ENCODE data around the gene FPGS. TPM values are rescaled to one million over a fixed set of nuclear protein-coding genes. Genes with fewer than 3 reads are reported as not detected.

FPGS gene
- polyA plus RNA-seq, 1 donor (not counting 4 experiments of a cell fraction or from before 2014, with no cell fraction given): 38.2 TPM

GRCh38 chr9:127829205-127829906, 26.7 kb downstream of the FPGS start:
- DNase-seq (ENCODE audit: low read depth, low spot score) (no peak), FAIRE-seq (no peak)
- Histone ChIP-seq H3K79me2 (ENCODE audit: control insufficient read depth, insufficient read depth, low read length) (no peaks in the 10 kb centered on the region), H4K20me1 (ENCODE audit: control insufficient read depth, extremely low read depth, insufficient read depth, low read length) (no peaks in the 10 kb centered on the region), H3K4me2 (ENCODE audit: control insufficient read depth, extremely low read depth, insufficient read depth, low read depth, low read length) (no peak overlapping the region), H3K27me3 (ENCODE audit: control insufficient read depth, extremely low read depth, insufficient read depth, low read length) (peaks cover 11% of the 10 kb centered on the region), H3K27ac (ENCODE audit: control insufficient read depth, insufficient read depth, low read length) (no peak overlapping the region), H3K9me1 (ENCODE audit: control insufficient read depth, extremely low read depth, insufficient read depth, low read length) (no peaks in the 10 kb centered on the region), H3K9me3 (ENCODE audit: control insufficient read depth, low read depth, low read length) (no peaks in the 10 kb centered on the region), H3K4me3 (ENCODE audit: control insufficient read depth in 2 of 3, extremely low read depth in 1 of 3, insufficient read depth in 2 of 3, low read depth in 1 of 3, low read length in 3 of 3) (no peak overlapping the region), H3K9ac (ENCODE audit: control insufficient read depth, extremely low read depth, insufficient read depth, low read length) (no peak overlapping the region), H3K4me1 (ENCODE audit: control insufficient read depth, extremely low read depth, insufficient read depth, low read length) (peaks cover 3% of the 10 kb centered on the region), H2AFZ (ENCODE audit: control insufficient read depth, low read length) (no peak overlapping the region), H3K36me3 (ENCODE audit: control insufficient read depth in 2 of 2, extremely low read depth in 1 of 2, insufficient read depth in 2 of 2, low read length in 2 of 2) (no peaks in the 10 kb centered on the region)
- TF ChIP-seq, protein P1, sequence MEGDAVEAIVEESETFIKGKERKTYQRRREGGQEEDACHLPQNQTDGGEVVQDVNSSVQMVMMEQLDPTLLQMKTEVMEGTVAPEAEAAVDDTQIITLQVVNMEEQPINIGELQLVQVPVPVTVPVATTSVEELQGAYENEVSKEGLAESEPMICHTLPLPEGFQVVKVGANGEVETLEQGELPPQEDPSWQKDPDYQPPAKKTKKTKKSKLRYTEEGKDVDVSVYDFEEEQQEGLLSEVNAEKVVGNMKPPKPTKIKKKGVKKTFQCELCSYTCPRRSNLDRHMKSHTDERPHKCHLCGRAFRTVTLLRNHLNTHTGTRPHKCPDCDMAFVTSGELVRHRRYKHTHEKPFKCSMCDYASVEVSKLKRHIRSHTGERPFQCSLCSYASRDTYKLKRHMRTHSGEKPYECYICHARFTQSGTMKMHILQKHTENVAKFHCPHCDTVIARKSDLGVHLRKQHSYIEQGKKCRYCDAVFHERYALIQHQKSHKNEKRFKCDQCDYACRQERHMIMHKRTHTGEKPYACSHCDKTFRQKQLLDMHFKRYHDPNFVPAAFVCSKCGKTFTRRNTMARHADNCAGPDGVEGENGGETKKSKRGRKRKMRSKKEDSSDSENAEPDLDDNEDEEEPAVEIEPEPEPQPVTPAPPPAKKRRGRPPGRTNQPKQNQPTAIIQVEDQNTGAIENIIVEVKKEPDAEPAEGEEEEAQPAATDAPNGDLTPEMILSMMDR (optimal IDR thresholded peaks at IDR 0.05 in 1 of 3, IDR thresholded peaks at IDR 0.05 in 1 of 3, conservative IDR thresholded peaks at IDR 0.05 in 1 of 3; ENCODE audit: extremely low read depth in 1 of 3, insufficient read depth in 2 of 3, low read length in 3 of 3): no peak
- TF ChIP-seq EZH2 (IDR thresholded peaks at IDR 0.05; ENCODE audit: low read length): no peak
- dilution Hi-C loops (cut with MboI; ENCODE audit: extremely low pct_ligation_motif_present, low sequenced_read_pairs): no loop called here

DNA sequence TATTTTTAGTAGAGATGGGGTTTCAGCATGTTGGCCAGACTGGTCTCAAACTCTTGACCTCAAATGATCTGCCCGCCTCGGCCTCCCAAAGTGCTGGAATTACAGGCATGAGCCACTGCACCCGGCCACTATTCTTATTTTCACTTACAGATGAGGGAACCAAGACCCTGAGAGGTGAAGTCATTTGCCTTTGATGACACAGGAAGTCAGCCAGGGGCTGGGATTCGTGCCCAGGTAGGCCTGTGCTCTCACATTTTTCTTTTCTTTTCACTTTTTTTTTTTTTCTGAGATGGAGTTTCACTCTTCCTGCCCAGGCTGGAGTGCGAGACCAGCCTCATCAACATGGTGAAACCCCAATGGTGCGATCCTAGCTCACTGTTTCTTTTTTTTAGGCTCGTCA, 29.6 kb downstream of the FPGS start:
- Histone ChIP-seq H3K36me3 (ENCODE audit: control insufficient read depth in 2 of 2, extremely low read depth in 1 of 2, insufficient read depth in 2 of 2, low read length in 2 of 2) (no peaks in the 10 kb centered on the region), H2AFZ (ENCODE audit: control insufficient read depth, low read length) (no peak overlapping the region), H3K79me2 (ENCODE audit: control insufficient read depth, insufficient read depth, low read length) (no peaks in the 10 kb centered on the region), H3K27ac (ENCODE audit: control insufficient read depth, insufficient read depth, low read length) (no peak overlapping the region), H3K27me3 (ENCODE audit: control insufficient read depth, extremely low read depth, insufficient read depth, low read length) (peaks cover 3% of the 10 kb centered on the region), H3K4me3 (ENCODE audit: control insufficient read depth in 2 of 3, extremely low read depth in 1 of 3, insufficient read depth in 2 of 3, low read depth in 1 of 3, low read length in 3 of 3) (no peak overlapping the region), H4K20me1 (ENCODE audit: control insufficient read depth, extremely low read depth, insufficient read depth, low read length) (no peaks in the 10 kb centered on the region), H3K9me3 (ENCODE audit: control insufficient read depth, low read depth, low read length) (no peaks in the 10 kb centered on the region), H3K9ac (ENCODE audit: control insufficient read depth, extremely low read depth, insufficient read depth, low read length) (no peak overlapping the region), H3K4me2 (ENCODE audit: control insufficient read depth, extremely low read depth, insufficient read depth, low read depth, low read length) (no peak overlapping the region), H3K9me1 (ENCODE audit: control insufficient read depth, extremely low read depth, insufficient read depth, low read length) (no peaks in the 10 kb centered on the region), H3K4me1 (ENCODE audit: control insufficient read depth, extremely low read depth, insufficient read depth, low read length) (peaks cover 3% of the 10 kb centered on the region)
- no peak for TF ChIP-seq EZH2 (IDR thresholded peaks at IDR 0.05; ENCODE audit: low read length)
- TF ChIP-seq, protein P1 (optimal IDR thresholded peaks at IDR 0.05 in 1 of 3, IDR thresholded peaks at IDR 0.05 in 1 of 3, conservative IDR thresholded peaks at IDR 0.05 in 1 of 3; ENCODE audit: extremely low read depth in 1 of 3, insufficient read depth in 2 of 3, low read length in 3 of 3): no peak
- no peak for DNase-seq (ENCODE audit: low read depth, low spot score)
- FAIRE-seq: no peak
- dilution Hi-C loops (cut with MboI; ENCODE audit: extremely low pct_ligation_motif_present, low sequenced_read_pairs): no loop called here
